ENCODE data around the gene TCF7L1. TPM values are rescaled to one million over a fixed set of nuclear protein-coding genes. Genes with fewer than 3 reads are reported as not detected.

Gene TCF7L1
- total RNA-seq, 1 donor from 2014 or later = 9.3 TPM

- ATAC-seq = no peak
- intact Hi-C loops (cut with DNase I) = no loop called here
These were observed 105.4 kb downstream of the TCF7L1 start for GRCh38 chr2:85238607-85239006.

GRCh38 chr2:85239102-85239501, 105.9 kb downstream of the TCF7L1 start:
- no peak for DNase-seq (ENCODE audit: missing footprints)
- no peak for ATAC-seq
- intact Hi-C loops (cut with DNase I) = no loop called here

More at GRCh38 chr2:85238607-85239006, 105.4 kb downstream of the TCF7L1 start:
- DNase-seq (ENCODE audit: missing footprints) = no peak

- DNase-seq (ENCODE audit: missing footprints) = no peak
- intact Hi-C loops (cut with DNase I) = loop anchor here (5.0 to 10.0 kb wide), 2 partner anchors 37 to 55 kb away; no protein-coding TSS in a partner anchor
- peak; percentile 19 for ATAC-seq
These were observed 106.9 kb downstream of the TCF7L1 start for GRCh38 chr2:85240055-85240454.

- intact Hi-C loops (cut with DNase I) = loop anchor here (5.0 to 10.0 kb wide), 2 partner anchors 35 to 58 kb away; no protein-coding TSS in a partner anchor
- ATAC-seq (no peak), DNase-seq (ENCODE audit: missing footprints) (no peak)
These were observed 109.1 kb downstream of the TCF7L1 start for GRCh38 chr2:85242321-85242720.

GRCh38 chr2:85243101-85244072, 110.2 kb downstream of the TCF7L1 start:
- peak; percentile 45 for ATAC-seq
- DNase-seq (ENCODE audit: missing footprints) = no peak
- intact Hi-C loops (cut with DNase I) = loop anchor here (2.0 to 10.0 kb wide), 3 partner anchors 34 to 111 kb away; partner anchors contain the start of gene TCF7L1

GRCh38 chr2:85244828-85245227, 111.6 kb downstream of the TCF7L1 start:
- ATAC-seq (no peak), DNase-seq (ENCODE audit: missing footprints) (no peak)
- intact Hi-C loops (cut with DNase I) = loop anchor here (2.0 to 10.0 kb wide), 3 partner anchors 32 to 112 kb away; partner anchors contain the start of gene TCF7L1

- ATAC-seq (no peak), DNase-seq (ENCODE audit: missing footprints) (no peak)
- intact Hi-C loops (cut with DNase I) = loop anchor here (2.0 to 10.0 kb wide), 2 partner anchors 61 to 113 kb away; partner anchors contain the start of gene TCF7L1
These were observed 112.7 kb downstream of the TCF7L1 start for GRCh38 chr2:85245891-85246290.

GRCh38 chr2:85246348-85246747, 113.2 kb downstream of the TCF7L1 start:
- intact Hi-C loops (cut with DNase I) = loop anchor here (10.0 kb wide), 1 partner anchor 62 kb away; no protein-coding TSS in a partner anchor
- DNase-seq (ENCODE audit: missing footprints) = no peak
- no peak for ATAC-seq

- no peak for ATAC-seq
- intact Hi-C loops (cut with DNase I) = loop anchor here (10.0 kb wide), 1 partner anchor 63 kb away; no protein-coding TSS in a partner anchor
- DNase-seq (ENCODE audit: missing footprints) = no peak
These were observed 114.4 kb downstream of the TCF7L1 start for GRCh38 chr2:85247610-85248009.

- ATAC-seq (peak; percentile 57), DNase-seq (ENCODE audit: missing footprints) (no peak)
- intact Hi-C loops (cut with DNase I) = loop anchor here (10.0 kb wide), 1 partner anchor 64 kb away; no protein-coding TSS in a partner anchor
These were observed 115.7 kb downstream of the TCF7L1 start for GRCh38 chr2:85248773-85249509.

GRCh38 chr2:85250045-85250444, 116.9 kb downstream of the TCF7L1 start:
- DNase-seq (ENCODE audit: missing footprints) (no peak), ATAC-seq (no peak)
- intact Hi-C loops (cut with DNase I) = no loop called here

GRCh38 chr2:85251070-85251616, 118.0 kb downstream of the TCF7L1 start:
- DNase-seq (ENCODE audit: missing footprints) (no peak), ATAC-seq (no peak)
- intact Hi-C loops (cut with DNase I) = no loop called here

- DNase-seq (ENCODE audit: missing footprints) = no peak
- intact Hi-C loops (cut with DNase I) = no loop called here
- no peak for ATAC-seq
These were observed 120.7 kb downstream of the TCF7L1 start for GRCh38 chr2:85253890-85254289.

GRCh38 chr2:85254540-85255300, 121.5 kb downstream of the TCF7L1 start:
- ATAC-seq (no peak), DNase-seq (ENCODE audit: missing footprints) (no peak)
- intact Hi-C loops (cut with DNase I) = no loop called here

GRCh38 chr2:85255456-85255812, 122.2 kb downstream of the TCF7L1 start:
- ATAC-seq (no peak), DNase-seq (ENCODE audit: missing footprints) (no peak)
- intact Hi-C loops (cut with DNase I) = no loop called here

- ATAC-seq = no peak
- intact Hi-C loops (cut with DNase I) = no loop called here
These were observed 122.8 kb downstream of the TCF7L1 start for GRCh38 chr2:85255813-85256594.

GRCh38 chr2:85257359-85257969, 124.3 kb downstream of the TCF7L1 start:
- ATAC-seq (no peak), DNase-seq (ENCODE audit: missing footprints) (no peak)
- intact Hi-C loops (cut with DNase I) = no loop called here

More at GRCh38 chr2:85255813-85256594, 122.8 kb downstream of the TCF7L1 start:
- DNase-seq (ENCODE audit: missing footprints) = no peak
